Neuronal stem cell (in vitro differentiated cells): ENCODE data around the gene ICA1.
"Not testable (repeated sequence)": the region's sequence is repeated elsewhere in the genome, so short reads cannot be mapped to it uniquely, and the experiment has no call there.

ENCODE experiments used
- DNase-seq: peaks from one replicate; pipeline ENCODE4 v3.0.0-alpha.2; 2013; ENCODE audit warnings: low spot score
- H2AFZ ChIP-seq: one replicate; pipeline ENCODE4 v1.6.1; 2013; ENCODE audit warnings: mild to moderate bottlenecking, low read length, inconsistent platforms
- H2AK5ac ChIP-seq: 2 replicates; pipeline ENCODE4 v1.6.1; 2013; ENCODE audit warnings: low read depth, mild to moderate bottlenecking, inconsistent platforms, low read length, moderate library complexity, mixed read lengths
- H2BK120ac ChIP-seq: 2 replicates; pipeline ENCODE4 v1.6.1; 2013; ENCODE audit warnings: low read depth, mild to moderate bottlenecking, inconsistent platforms, low read length, moderate library complexity, mixed read lengths
- H2BK12ac ChIP-seq: one replicate; pipeline ENCODE4 v1.6.1; 2013; ENCODE audit warnings: low read length, inconsistent platforms
- H2BK15ac ChIP-seq: 2 replicates; pipeline ENCODE4 v1.6.1; 2013; ENCODE audit warnings: mild to moderate bottlenecking, low read length, inconsistent platforms, mixed read lengths
- H2BK5ac ChIP-seq: one replicate; pipeline ENCODE4 v1.6.1; 2013; ENCODE audit warnings: inconsistent platforms, mild to moderate bottlenecking, low read length, moderate library complexity
- H3K14ac ChIP-seq: one replicate; pipeline ENCODE4 v1.6.1; 2013; ENCODE audit warnings: low read length, inconsistent platforms
- H3K18ac ChIP-seq: 2 replicates; pipeline ENCODE4 v1.6.1; 2013; ENCODE audit warnings: low read length, inconsistent platforms
- H3K23ac ChIP-seq: 2 replicates; pipeline ENCODE4 v1.6.1; 2013; ENCODE audit warnings: low read depth, mild to moderate bottlenecking, mixed read lengths, low read length, inconsistent platforms; ENCODE audit not compliant: poor library complexity
- H3K27ac ChIP-seq: replicated peaks from 3 replicates; pipeline ENCODE4 v1.5.1; 2013; ENCODE audit warnings: low read length, inconsistent platforms
- H3K27me3 ChIP-seq, 3 experiments: 2 replicates each; pipeline ENCODE4 v1.6.1; 2013; ENCODE audit warnings: low read length in 3 of 3, mild to moderate bottlenecking in 2 of 3, inconsistent platforms in 1 of 3, low read depth in 1 of 3, mixed read lengths in 1 of 3, moderate library complexity in 1 of 3; ENCODE audit not compliant: control insufficient read depth in 3 of 3, insufficient read depth in 3 of 3
- H3K36me3 ChIP-seq, 2 donors: replicated peaks in 1 of 2; 2 replicates each; pipeline ENCODE4 v1.6.1; 2013; ENCODE audit warnings: low read length in 2 of 2; ENCODE audit not compliant: control insufficient read depth in 2 of 2, insufficient read depth in 2 of 2
- H3K4ac ChIP-seq: 2 replicates; pipeline ENCODE4 v1.6.1; 2013; ENCODE audit warnings: inconsistent platforms, mild to moderate bottlenecking, low read length, moderate library complexity
- H3K4me1 ChIP-seq, 2 donors: 1 replicate in 1 of 2; 2 replicates in 1 of 2; pipeline ENCODE4 v1.6.1; 2013; ENCODE audit warnings: low read length in 2 of 2, low read depth in 1 of 2; ENCODE audit not compliant: control insufficient read depth in 2 of 2, insufficient read depth in 1 of 2
- H3K4me2 ChIP-seq: one replicate; pipeline ENCODE4 v1.6.1; 2013; ENCODE audit warnings: mild to moderate bottlenecking, low read length, inconsistent platforms; ENCODE audit not compliant: insufficient read depth, poor library complexity, severe bottlenecking
- H3K4me3 ChIP-seq, 2 donors: 2 replicates each; pipeline ENCODE4 v1.5.1; 2013; ENCODE audit warnings: low read length in 2 of 2, mild to moderate bottlenecking in 2 of 2, inconsistent platforms in 1 of 2, moderate library complexity in 1 of 2
- H3K79me1 ChIP-seq: one replicate; pipeline ENCODE4 v1.6.1; 2013; ENCODE audit warnings: low read depth, mild to moderate bottlenecking, inconsistent platforms, low read length, moderate library complexity
- H3K9ac ChIP-seq: one replicate; pipeline ENCODE4 v1.6.1; 2013; ENCODE audit warnings: mild to moderate bottlenecking, low read depth, low read length, inconsistent platforms; ENCODE audit not compliant: poor library complexity
- H3K9me3 ChIP-seq, 2 donors: replicated peaks in 1 of 2; 2 replicates each; pipeline versions ENCODE3 to v1.6.1; 2013; ENCODE audit warnings: low read length in 2 of 2, mild to moderate bottlenecking in 2 of 2, inconsistent platforms in 1 of 2, low read depth in 1 of 2, mixed read lengths in 1 of 2, moderate library complexity in 1 of 2; ENCODE audit not compliant: control insufficient read depth in 2 of 2, insufficient read depth in 1 of 2
- H4K8ac ChIP-seq: one replicate; pipeline ENCODE4 v1.6.1; 2013; ENCODE audit warnings: low read depth, mild to moderate bottlenecking, inconsistent platforms, low read length, moderate library complexity
- H4K91ac ChIP-seq: one replicate; pipeline ENCODE4 v1.6.1; 2013; ENCODE audit warnings: low read length, low read depth, mild to moderate bottlenecking, inconsistent platforms; ENCODE audit not compliant: poor library complexity
- WGBS, 2 donors: extraction: QIAGEN DNeasy Blood & Tissue Kit; methylation state at CpG; one replicate each; pipeline ENCODE4 v1.1.7; 2013; ENCODE audit warnings: missing lambda C conversion rate in 2 of 2, mixed read lengths in 1 of 2; ENCODE audit not compliant: insufficient read length in 2 of 2, insufficient replicate concordance in 1 of 2; ENCODE audit errors: extremely low coverage in 2 of 2; 5-methylcytosine and 5-hydroxymethylcytosine counted together

Gene ICA1

GRCh38 chr7:8065356-8065813 lies 196.6 kb downstream of the ICA1 start:
- Histone ChIP-seq H3K4ac (no peak overlapping the region), H2BK120ac (no peak overlapping the region), H4K8ac (no peak overlapping the region), H3K18ac (no peak overlapping the region), H3K9ac (no peak overlapping the region), H3K14ac (no peak overlapping the region), H2BK5ac (no peak overlapping the region), H3K4me1 (peaks cover 0 to 4% of the 10 kb centered on the region in 2 donors), H4K91ac (no peak overlapping the region), H2AK5ac (no peak overlapping the region), H2BK15ac (no peak overlapping the region), H3K27me3 (no peaks in the 10 kb centered on the region), H3K36me3 (peaks cover under 1 to 35% of the 10 kb centered on the region in 2 donors), H3K4me2 (no peak overlapping the region), H2BK12ac (no peak overlapping the region), H3K4me3 (no peak overlapping the region), H3K79me1 (peaks cover 5% of the 10 kb centered on the region), H3K9me3 (peaks cover 0 to 30% of the 10 kb centered on the region in 2 donors), H2AFZ (no peak overlapping the region), H3K27ac (no peak overlapping the region), H3K23ac (no peak overlapping the region)
- WGBS, 2 donors: no CpG with 5 or more reads among the region's 2 CpGs
- no peak for DNase-seq

GRCh38 chr7:8064828-8065227 lies 197.1 kb downstream of the ICA1 start:
- Histone ChIP-seq H3K4me1 (peaks cover 0 to 4% of the 10 kb centered on the region in 2 donors), H2BK120ac (no peak overlapping the region), H4K8ac (no peak overlapping the region), H3K9me3 (peaks cover 0 to 30% of the 10 kb centered on the region in 2 donors), H4K91ac (no peak overlapping the region), H3K27me3 (no peaks in the 10 kb centered on the region), H3K9ac (no peak overlapping the region), H3K14ac (no peak overlapping the region), H3K4me3 (no peak overlapping the region), H2BK15ac (no peak overlapping the region), H3K23ac (no peak overlapping the region), H3K4me2 (no peak overlapping the region), H2AK5ac (no peak overlapping the region), H3K79me1 (peaks cover 5% of the 10 kb centered on the region), H3K4ac (no peak overlapping the region), H2BK5ac (no peak overlapping the region), H3K18ac (no peak overlapping the region), H2BK12ac (no peak overlapping the region), H3K27ac (no peak overlapping the region), H3K36me3 (peaks cover 2 to 40% of the 10 kb centered on the region in 2 donors), H2AFZ (no peak overlapping the region)
- DNase-seq: no peak
- WGBS, 2 donors: no CpG with 5 or more reads among the region's 12 CpGs

- Histone ChIP-seq H3K23ac (no peak overlapping the region), H3K36me3 (peaks cover 2 to 46% of the 10 kb centered on the region in 2 donors), H2BK120ac (no peak overlapping the region), H3K27ac (no peak overlapping the region), H2AK5ac (no peak overlapping the region), H2BK5ac (no peak overlapping the region), H3K9me3 (peaks cover 0 to 30% of the 10 kb centered on the region in 2 donors), H4K91ac (no peak overlapping the region), H2BK12ac (no peak overlapping the region), H4K8ac (no peak overlapping the region), H3K4ac (no peak overlapping the region), H3K27me3 (no peaks in the 10 kb centered on the region), H3K9ac (no peak overlapping the region), H2AFZ (no peak overlapping the region), H3K14ac (no peak overlapping the region), H3K79me1 (no peaks in the 10 kb centered on the region), H3K4me3 (no peak overlapping the region), H2BK15ac (no peak overlapping the region), H3K4me1 (peaks cover 0 to 2% of the 10 kb centered on the region in 2 donors), H3K18ac (no peak overlapping the region), H3K4me2 (no peak overlapping the region)
- DNase-seq: no peak
Observed at GRCh38 chr7:8063706-8064297, 198.2 kb downstream of the ICA1 start.

GRCh38 chr7:8063300-8063699 lies 198.7 kb downstream of the ICA1 start:
- H4K8ac ChIP-seq, H3K4me3 ChIP-seq, H4K91ac ChIP-seq, DNase-seq, H2BK15ac ChIP-seq, H3K9ac ChIP-seq, H2BK120ac ChIP-seq, H3K23ac ChIP-seq, H2BK5ac ChIP-seq, H3K79me1 ChIP-seq, H3K18ac ChIP-seq, H3K4me1 ChIP-seq, H2AK5ac ChIP-seq, H3K27me3 ChIP-seq, H3K27ac ChIP-seq, H3K4me2 ChIP-seq, H3K4ac ChIP-seq, H2AFZ ChIP-seq, H3K14ac ChIP-seq, H2BK12ac ChIP-seq: not testable (repeated sequence)
- WGBS, 2 donors: no CpG with 5 or more reads among the region's 5 CpGs
- Histone ChIP-seq H3K9me3 (peaks cover 0 to 30% of the 10 kb centered on the region in 2 donors), H3K36me3 (peaks cover 2 to 46% of the 10 kb centered on the region in 2 donors)
